Mucosa of stomach (tissue), 1 donor: ENCODE data around the gene TMEM250.

Experiments
- H3K27me3 ChIP-seq: one replicate; pipeline ENCODE4 v1.7.0; 2013; ENCODE audit warnings: mild to moderate bottlenecking, low read length; ENCODE audit not compliant: control insufficient read depth, insufficient read depth
- H3K36me3 ChIP-seq: one replicate; pipeline ENCODE4 v1.7.0; 2013; ENCODE audit warnings: low read length; ENCODE audit not compliant: control insufficient read depth, insufficient read depth
- H3K4me1 ChIP-seq: one replicate; pipeline ENCODE4 v1.7.0; 2013; ENCODE audit warnings: mild to moderate bottlenecking, low read length; ENCODE audit not compliant: control insufficient read depth, insufficient read depth
- H3K4me3 ChIP-seq: one replicate; pipeline ENCODE4 v1.7.0; 2013; ENCODE audit warnings: low read length
- H3K9ac ChIP-seq: one replicate; pipeline ENCODE4 v1.7.0; 2013; ENCODE audit warnings: mild to moderate bottlenecking, low read length, moderate library complexity
- H3K9me3 ChIP-seq: one replicate; pipeline ENCODE4 v1.7.0; 2013; ENCODE audit warnings: mild to moderate bottlenecking, low read length, moderate library complexity; ENCODE audit not compliant: control insufficient read depth
- donor health status: Pancreatic carcinoma.

The TMEM250 gene

DNA sequence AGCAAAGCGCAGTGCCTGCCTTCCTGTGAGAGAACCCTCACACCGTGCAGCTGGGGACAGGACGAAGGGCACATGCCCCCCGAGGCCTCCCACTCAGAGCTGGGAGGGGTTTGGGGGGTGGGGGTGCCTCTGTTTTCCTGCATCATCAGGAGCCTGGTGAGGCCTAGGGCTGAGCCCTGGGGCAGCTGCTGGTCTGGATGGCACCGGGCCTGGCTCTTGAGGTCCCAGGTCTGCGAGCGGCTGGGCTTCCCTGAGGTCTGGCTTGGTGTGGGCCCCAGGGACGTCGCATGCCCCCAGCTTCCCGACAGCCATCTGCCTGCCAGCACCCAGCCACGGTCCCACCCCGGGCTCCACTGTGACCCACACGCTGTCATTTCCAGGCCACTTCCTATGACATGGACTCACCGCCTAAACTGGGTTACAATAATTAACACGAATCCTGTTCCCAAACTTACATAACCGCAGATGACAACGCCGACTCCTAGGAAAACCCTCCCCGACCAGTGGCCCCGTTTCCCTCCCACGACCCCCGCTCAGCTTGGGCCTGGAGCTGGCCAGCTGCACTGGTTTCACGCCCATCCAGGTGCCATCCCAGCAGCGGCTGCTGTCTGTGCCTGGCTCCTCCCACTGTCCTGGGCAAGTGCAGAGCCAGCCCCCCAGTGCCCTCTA, 32.3 kb downstream of the TMEM250 start:
- H3K4me1 ChIP-seq: peaks cover 42% of the 10 kb centered on the region
- H3K9ac ChIP-seq: no peak overlapping the region
- no peaks in the 10 kb centered on the region for H3K27me3 ChIP-seq
- H3K4me3 ChIP-seq: no peak overlapping the region
- H3K36me3 ChIP-seq: no peaks in the 10 kb centered on the region
- H3K9me3 ChIP-seq: no peaks in the 10 kb centered on the region

GRCh38 chr9:136085815-136086212, 32.9 kb downstream of the TMEM250 start:
- H3K4me1 ChIP-seq: peaks cover 44% of the 10 kb centered on the region

DNA sequence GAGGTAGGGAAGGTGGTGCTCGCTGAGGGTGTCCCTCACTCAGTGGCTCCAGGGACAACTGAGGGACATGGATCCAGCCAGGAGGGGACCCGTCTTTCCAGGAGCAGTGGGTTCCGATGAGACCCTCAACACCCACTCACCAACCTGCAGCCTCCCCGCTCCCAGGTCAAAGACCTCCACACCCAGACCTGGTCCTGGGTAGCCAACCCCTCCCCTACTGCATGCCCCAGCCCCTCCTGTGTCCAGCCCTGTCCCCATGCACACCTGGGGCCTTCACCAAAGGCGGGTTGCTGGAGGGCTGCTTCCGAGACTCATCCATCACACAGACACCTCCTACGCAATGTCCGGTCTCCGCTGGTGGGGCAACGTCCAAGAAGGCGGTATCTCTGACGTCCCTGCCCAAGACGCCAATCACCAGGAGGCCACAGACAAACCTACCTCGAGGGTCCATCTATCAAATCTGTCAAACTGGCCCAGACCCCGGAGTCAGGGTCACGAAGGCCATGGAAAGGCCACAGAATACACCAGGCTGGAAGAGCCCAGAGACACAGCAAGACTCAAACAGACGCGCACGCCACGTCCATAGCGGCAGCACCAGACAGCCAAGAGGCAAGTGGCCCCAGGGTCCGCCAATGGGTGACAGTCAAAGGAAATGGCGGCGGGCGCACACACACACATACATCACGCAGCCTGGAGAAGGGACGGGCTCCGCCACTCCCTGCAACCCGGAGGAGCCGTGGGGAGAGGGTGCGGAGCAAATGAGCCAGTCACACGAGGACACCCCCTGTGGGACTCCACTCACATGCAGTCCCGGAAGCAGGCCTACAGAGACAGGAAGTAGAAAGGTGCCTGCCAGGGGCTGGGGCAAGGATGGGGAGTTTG, 34.4 kb downstream of the TMEM250 start:
- Histone ChIP-seq H3K4me1 (peaks cover 49% of the 10 kb centered on the region), H3K36me3 (no peaks in the 10 kb centered on the region), H3K27me3 (no peaks in the 10 kb centered on the region), H3K9me3 (no peaks in the 10 kb centered on the region), H3K9ac (no peak overlapping the region), H3K4me3 (no peak overlapping the region)

More at GRCh38 chr9:136085815-136086212, 32.9 kb downstream of the TMEM250 start:
- no peaks in the 10 kb centered on the region for H3K27me3 ChIP-seq
- H3K36me3 ChIP-seq: no peaks in the 10 kb centered on the region
- H3K9ac ChIP-seq: no peak overlapping the region
- no peak overlapping the region for H3K4me3 ChIP-seq
- H3K9me3 ChIP-seq: no peaks in the 10 kb centered on the region

DNA sequence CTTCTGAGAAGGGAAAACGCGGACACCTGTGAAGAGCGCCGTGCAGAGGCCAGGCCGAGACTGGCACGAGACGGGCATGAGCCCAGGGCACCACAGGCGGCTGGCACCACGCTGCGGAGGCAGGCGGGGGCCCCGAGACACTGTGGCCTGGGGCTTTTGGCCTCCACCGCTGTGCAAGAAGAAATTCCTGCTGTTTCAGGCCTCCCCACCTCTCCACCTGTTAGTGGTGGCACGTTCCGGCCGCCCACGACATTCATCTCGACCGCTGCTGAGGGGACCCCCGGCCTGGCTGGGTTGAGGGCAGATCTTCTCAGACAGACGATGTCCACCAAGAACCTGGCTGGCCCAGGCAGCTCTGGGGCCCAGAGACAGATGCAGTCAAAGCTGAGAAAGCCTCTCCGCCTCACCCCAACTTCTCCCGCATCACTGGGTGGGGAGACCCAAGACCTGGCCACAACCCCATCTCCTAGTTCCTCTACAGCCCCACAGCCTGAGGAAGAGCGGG, 35.1 kb downstream of the TMEM250 start:
- Histone ChIP-seq H3K27me3 (no peaks in the 10 kb centered on the region), H3K4me1 (peaks cover 47% of the 10 kb centered on the region), H3K9me3 (no peaks in the 10 kb centered on the region), H3K36me3 (no peaks in the 10 kb centered on the region), H3K4me3 (no peak overlapping the region), H3K9ac (no peak overlapping the region)

DNA sequence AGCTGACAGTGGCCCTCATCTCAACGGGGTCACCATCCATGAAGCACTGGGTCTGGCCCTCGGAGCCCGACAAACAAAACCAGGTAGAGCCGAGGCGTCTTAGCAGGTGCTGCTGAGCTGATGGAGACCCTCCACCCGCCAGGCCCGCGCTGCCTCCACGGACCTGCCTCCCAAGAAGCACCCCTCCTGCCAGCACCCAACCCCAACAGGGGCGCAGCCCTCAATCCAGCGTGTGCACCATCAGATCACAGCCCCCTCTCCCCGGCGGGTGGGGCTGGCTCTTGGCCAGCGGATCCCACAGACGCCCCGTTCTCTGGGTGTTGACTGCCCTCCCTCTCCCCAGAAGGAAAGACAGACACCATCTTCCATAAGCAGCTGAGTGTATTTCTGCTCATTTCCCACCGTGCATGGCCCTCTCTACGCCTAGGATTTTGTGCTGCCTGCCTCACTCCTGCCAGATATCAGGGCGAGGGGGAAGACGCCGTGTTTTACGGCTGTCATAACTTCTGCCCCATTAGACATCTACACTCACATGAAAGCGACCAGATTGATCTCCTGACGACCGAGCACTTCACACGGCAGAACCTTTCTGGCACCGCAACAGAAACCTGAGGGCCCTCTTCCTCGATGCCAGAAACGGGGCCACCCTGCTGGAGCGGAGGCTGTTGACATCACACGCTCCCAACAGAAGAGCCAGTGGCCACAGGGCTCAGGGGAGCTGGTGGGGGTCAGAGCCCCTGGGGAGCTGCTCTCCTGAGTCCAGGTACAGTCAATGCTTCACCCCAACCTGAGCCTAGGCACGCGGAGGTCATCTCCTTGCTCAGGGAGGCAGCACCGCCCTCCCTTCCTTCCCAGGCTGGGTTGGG, 35.9 kb downstream of the TMEM250 start:
- H3K4me1 ChIP-seq: peaks cover 45% of the 10 kb centered on the region
- H3K9me3 ChIP-seq: no peaks in the 10 kb centered on the region
- H3K9ac ChIP-seq: no peak overlapping the region
- H3K36me3 ChIP-seq: no peaks in the 10 kb centered on the region
- H3K27me3 ChIP-seq: no peaks in the 10 kb centered on the region
- H3K4me3 ChIP-seq: no peak overlapping the region

DNA sequence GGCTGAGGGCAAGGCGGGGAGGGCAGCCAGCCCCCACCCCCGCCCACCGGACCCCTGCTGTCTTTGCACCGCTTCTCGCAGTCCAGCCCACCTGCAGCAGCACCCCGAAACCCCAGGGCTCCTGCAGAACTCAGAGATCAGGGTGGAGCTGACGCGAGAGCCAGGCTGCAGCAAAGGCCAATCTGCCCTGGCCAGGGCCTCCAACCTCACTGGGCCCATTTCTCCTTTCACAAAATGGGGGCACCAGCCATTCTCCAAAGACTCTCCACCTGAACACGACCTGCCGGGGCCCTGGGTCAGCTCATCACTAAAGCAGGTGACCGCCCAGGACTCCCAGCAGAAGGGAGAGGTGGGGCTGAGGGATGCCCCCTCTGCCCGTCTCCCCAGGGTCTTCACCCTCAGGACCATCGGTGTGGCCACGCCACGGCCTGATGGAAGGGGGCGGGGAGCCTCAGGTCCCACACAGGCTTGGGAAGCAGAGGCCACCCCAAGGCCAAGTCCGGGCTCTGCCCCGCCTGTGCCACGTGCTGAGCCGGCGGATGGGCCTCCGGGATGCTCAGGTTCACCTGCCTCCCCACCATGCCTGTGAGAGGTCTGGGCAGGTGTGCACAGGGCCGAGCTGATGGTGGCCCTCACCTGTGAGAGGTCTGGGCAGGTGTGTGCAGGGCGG, 36.7 kb downstream of the TMEM250 start:
- peaks cover 44% of the 10 kb centered on the region for H3K4me1 ChIP-seq
- no peak overlapping the region for H3K4me3 ChIP-seq
- no peak overlapping the region for H3K9ac ChIP-seq
- no peaks in the 10 kb centered on the region for H3K36me3 ChIP-seq
- H3K9me3 ChIP-seq: no peaks in the 10 kb centered on the region
- H3K27me3 ChIP-seq: no peaks in the 10 kb centered on the region

GRCh38 chr9:136081113-136081825, 37.4 kb downstream of the TMEM250 start:
- H3K36me3 ChIP-seq: no peaks in the 10 kb centered on the region
- no peak overlapping the region for H3K9ac ChIP-seq
- H3K9me3 ChIP-seq: no peaks in the 10 kb centered on the region
- H3K4me1 ChIP-seq: peaks cover 39% of the 10 kb centered on the region
- no peaks in the 10 kb centered on the region for H3K27me3 ChIP-seq
- H3K4me3 ChIP-seq: no peak overlapping the region

GRCh38 chr9:136080716-136081112, 38.0 kb downstream of the TMEM250 start:
- Histone ChIP-seq H3K36me3 (no peaks in the 10 kb centered on the region), H3K4me1 (peaks cover 34% of the 10 kb centered on the region), H3K27me3 (no peaks in the 10 kb centered on the region), H3K9me3 (no peaks in the 10 kb centered on the region), H3K9ac (no peak overlapping the region), H3K4me3 (no peak overlapping the region)

DNA sequence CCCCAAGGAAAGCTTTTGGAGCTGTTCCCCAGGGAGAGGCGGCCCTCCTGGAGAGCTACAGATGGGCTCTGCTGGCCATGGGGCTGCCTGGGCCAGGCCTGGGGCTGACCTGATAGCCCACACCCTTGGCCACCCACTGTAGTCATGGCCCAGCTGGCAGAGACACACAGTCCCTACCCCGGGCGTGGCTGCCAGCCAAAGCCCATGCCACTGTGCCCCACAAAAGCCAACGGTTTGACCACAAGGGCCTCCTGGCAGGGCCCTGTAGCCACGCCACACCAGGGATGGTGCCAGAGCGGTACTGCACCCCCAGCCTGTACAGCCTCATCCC, 38.8 kb downstream of the TMEM250 start:
- Histone ChIP-seq H3K27me3 (no peaks in the 10 kb centered on the region), H3K36me3 (no peaks in the 10 kb centered on the region), H3K4me1 (peaks cover 29% of the 10 kb centered on the region), H3K4me3 (no peak overlapping the region), H3K9ac (no peak overlapping the region), H3K9me3 (no peaks in the 10 kb centered on the region)

GRCh38 chr9:136079211-136079915, 39.3 kb downstream of the TMEM250 start:
- no peaks in the 10 kb centered on the region for H3K36me3 ChIP-seq

More at GRCh38 chr9:136079211-136079915, 39.3 kb downstream of the TMEM250 start:
- H3K27me3 ChIP-seq: no peaks in the 10 kb centered on the region
- H3K4me3 ChIP-seq: no peak overlapping the region
- peaks cover 29% of the 10 kb centered on the region for H3K4me1 ChIP-seq
- no peak overlapping the region for H3K9ac ChIP-seq
- H3K9me3 ChIP-seq: no peaks in the 10 kb centered on the region
